Loucy (cell line): Measurements from ENCODE around the gene NUP35.
"Not testable (repeated sequence)": the region's sequence is repeated elsewhere in the genome, so short reads cannot be mapped to it uniquely, and the experiment has no call there.

Source experiments
- H2AFZ ChIP-seq: fragments of 200-600 bp; sonication (generic); 2 replicates; pipeline ENCODE4 v1.6.0; 2016; ENCODE audit warnings: antibody characterized with exemption, mild to moderate bottlenecking, low read length, moderate library complexity
- H3F3A ChIP-seq: fragments of 200-600 bp; 2 replicates; pipeline ENCODE4 v1.6.0; 2016; ENCODE audit warnings: antibody characterized with exemption, low read depth, mild to moderate bottlenecking
- H3K27me3 ChIP-seq: fragments of 200-600 bp; sonication (generic); 2 replicates; pipeline ENCODE4 v1.6.1; 2014; ENCODE audit warnings: low read length, mild to moderate bottlenecking; ENCODE audit not compliant: insufficient read depth, poor library complexity, severe bottlenecking
- H3K36me3 ChIP-seq: fragments of 200-600 bp; sonication (generic); 2 replicates; pipeline ENCODE4 v1.6.1; 2016; ENCODE audit warnings: low read length; ENCODE audit not compliant: insufficient read depth
- H3K4me1 ChIP-seq: fragments of 200-600 bp; sonication (generic); 2 replicates; pipeline ENCODE4 v1.5.1; 2014; ENCODE audit warnings: low read length, mild to moderate bottlenecking; ENCODE audit not compliant: insufficient read depth, poor library complexity, severe bottlenecking
- H3K4me2 ChIP-seq: fragments of 200-600 bp; sonication (generic); 2 replicates; pipeline ENCODE4 v1.6.0; 2014; ENCODE audit warnings: antibody characterized with exemption, low read length, low read depth, mild to moderate bottlenecking; ENCODE audit not compliant: poor library complexity, severe bottlenecking
- H3K4me3 ChIP-seq: fragments of 200-600 bp; sonication (generic); 2 replicates; pipeline ENCODE4 v1.5.1; 2014; ENCODE audit warnings: low read length, mild to moderate bottlenecking, mixed read lengths; ENCODE audit not compliant: poor library complexity, severe bottlenecking
- H3K79me2 ChIP-seq: fragments of 200-600 bp; sonication (generic); 2 replicates; pipeline ENCODE4 v1.6.1; 2014; ENCODE audit warnings: low read length; ENCODE audit not compliant: insufficient read depth
- H3K9ac ChIP-seq: fragments of 200-600 bp; sonication (generic); 2 replicates; pipeline ENCODE4 v1.6.0; 2014; ENCODE audit warnings: mild to moderate bottlenecking, low read depth, low read length, moderate library complexity; ENCODE audit not compliant: poor library complexity, severe bottlenecking
- H3K9me2 ChIP-seq: fragments of 200-600 bp; sonication (generic); replicated peaks from 2 replicates; pipeline ENCODE4 v1.6.1; 2016; ENCODE audit warnings: low read depth, low read length, mixed read lengths
- H3K9me3 ChIP-seq: fragments of 200-600 bp; sonication (generic); 2 replicates; pipeline ENCODE4 v1.6.1; 2014; ENCODE audit warnings: mild to moderate bottlenecking, antibody characterized with exemption, low read length, low read depth; ENCODE audit not compliant: insufficient read depth
- H4K20me1 ChIP-seq: fragments of 200-600 bp; sonication (generic); 2 replicates; pipeline ENCODE4 v1.6.0; 2014; ENCODE audit warnings: antibody characterized with exemption, low read length, mild to moderate bottlenecking; ENCODE audit not compliant: insufficient read depth, poor library complexity, severe bottlenecking
- EZH2phosphoT487 ChIP-seq: fragments of 200-600 bp; IDR thresholded peaks from 2 replicates; pipeline ENCODE4 v1.6.1; 2018; ENCODE audit warnings: antibody characterized with exemption, mild to moderate bottlenecking, moderate library complexity, borderline replicate concordance
- TF ChIP-seq, protein P1 (sequence below): fragments of 200-600 bp; sonication (generic); conservative IDR thresholded peaks from 2 replicates; pipeline ENCODE4 v1.5.1; 2014; ENCODE audit warnings: mild to moderate bottlenecking, antibody characterized with exemption, low read length

Gene NUP35

GRCh38 chr2:183164650-183165015, 40.4 kb downstream of the NUP35 start:
- H3K9ac ChIP-seq, result no peak overlapping the region
- H3K27me3 ChIP-seq, result no peaks in the 10 kb centered on the region
- H3K9me3 ChIP-seq, result no peaks in the 10 kb centered on the region
- H3F3A ChIP-seq, result no peaks in the 10 kb centered on the region
- no peaks in the 10 kb centered on the region for H3K4me1 ChIP-seq
- H3K4me2 ChIP-seq, result no peak overlapping the region
- H2AFZ ChIP-seq, result no peak overlapping the region
- H4K20me1 ChIP-seq, result no peaks in the 10 kb centered on the region
- TF ChIP-seq, protein P1, sequence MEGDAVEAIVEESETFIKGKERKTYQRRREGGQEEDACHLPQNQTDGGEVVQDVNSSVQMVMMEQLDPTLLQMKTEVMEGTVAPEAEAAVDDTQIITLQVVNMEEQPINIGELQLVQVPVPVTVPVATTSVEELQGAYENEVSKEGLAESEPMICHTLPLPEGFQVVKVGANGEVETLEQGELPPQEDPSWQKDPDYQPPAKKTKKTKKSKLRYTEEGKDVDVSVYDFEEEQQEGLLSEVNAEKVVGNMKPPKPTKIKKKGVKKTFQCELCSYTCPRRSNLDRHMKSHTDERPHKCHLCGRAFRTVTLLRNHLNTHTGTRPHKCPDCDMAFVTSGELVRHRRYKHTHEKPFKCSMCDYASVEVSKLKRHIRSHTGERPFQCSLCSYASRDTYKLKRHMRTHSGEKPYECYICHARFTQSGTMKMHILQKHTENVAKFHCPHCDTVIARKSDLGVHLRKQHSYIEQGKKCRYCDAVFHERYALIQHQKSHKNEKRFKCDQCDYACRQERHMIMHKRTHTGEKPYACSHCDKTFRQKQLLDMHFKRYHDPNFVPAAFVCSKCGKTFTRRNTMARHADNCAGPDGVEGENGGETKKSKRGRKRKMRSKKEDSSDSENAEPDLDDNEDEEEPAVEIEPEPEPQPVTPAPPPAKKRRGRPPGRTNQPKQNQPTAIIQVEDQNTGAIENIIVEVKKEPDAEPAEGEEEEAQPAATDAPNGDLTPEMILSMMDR, result no peak
- no peak for TF ChIP-seq EZH2phosphoT487
- H3K9me2 ChIP-seq, result no peaks in the 10 kb centered on the region
- H3K4me3 ChIP-seq, result no peak overlapping the region
- H3K79me2 ChIP-seq, result 0 out of 2 replicates have a peak, but pooled peaks cover 2% of the 10 kb centered on the region
- peaks cover 57% of the 10 kb centered on the region for H3K36me3 ChIP-seq

- H3K27me3 ChIP-seq, result no peaks in the 10 kb centered on the region
- H3K4me1 ChIP-seq, result no peaks in the 10 kb centered on the region
- no peak overlapping the region for H2AFZ ChIP-seq
- 0 out of 2 replicates have a peak, but pooled peaks cover 2% of the 10 kb centered on the region for H3K79me2 ChIP-seq
- H4K20me1 ChIP-seq, result no peaks in the 10 kb centered on the region
- H3K9ac ChIP-seq, result no peak overlapping the region
- no peak overlapping the region for H3K4me2 ChIP-seq
- H3K36me3 ChIP-seq, result peaks cover 43% of the 10 kb centered on the region
- no peaks in the 10 kb centered on the region for H3K9me3 ChIP-seq
- H3F3A ChIP-seq, result no peaks in the 10 kb centered on the region
- no peaks in the 10 kb centered on the region for H3K9me2 ChIP-seq
- no peak for TF ChIP-seq EZH2phosphoT487
- TF ChIP-seq, protein P1, result no peak
- H3K4me3 ChIP-seq, result no peak overlapping the region
Observed at GRCh38 chr2:183166210-183166609, 42.0 kb downstream of the NUP35 start.

DNA sequence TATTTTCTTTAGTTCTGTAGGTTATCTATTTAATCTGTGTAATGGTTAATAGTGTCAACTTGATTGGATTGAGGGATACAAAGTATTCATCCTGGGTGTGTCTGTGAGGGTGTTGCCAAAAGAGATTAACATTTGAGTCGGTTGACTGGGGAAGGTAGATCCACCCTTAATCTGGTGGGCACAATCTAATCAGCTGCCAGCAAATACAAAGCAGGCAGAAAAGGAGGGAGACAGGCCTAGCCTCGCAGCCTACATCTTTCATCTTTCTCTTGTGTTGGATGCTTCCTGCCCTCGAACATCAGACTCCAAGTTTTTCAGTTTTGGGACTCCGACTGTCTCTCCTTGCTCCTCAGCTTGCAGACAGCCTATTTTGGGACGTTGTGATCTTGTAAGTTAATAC, 42.7 kb downstream of the NUP35 start:
- not testable (repeated sequence) for H3K9ac ChIP-seq, H3K79me2 ChIP-seq, H3K4me2 ChIP-seq, H3K27me3 ChIP-seq, H2AFZ ChIP-seq, H4K20me1 ChIP-seq, H3K9me3 ChIP-seq, H3K4me3 ChIP-seq, H3K9me2 ChIP-seq, H3K4me1 ChIP-seq, H3F3A ChIP-seq
- H3K36me3 ChIP-seq, result peaks cover 37% of the 10 kb centered on the region

DNA sequence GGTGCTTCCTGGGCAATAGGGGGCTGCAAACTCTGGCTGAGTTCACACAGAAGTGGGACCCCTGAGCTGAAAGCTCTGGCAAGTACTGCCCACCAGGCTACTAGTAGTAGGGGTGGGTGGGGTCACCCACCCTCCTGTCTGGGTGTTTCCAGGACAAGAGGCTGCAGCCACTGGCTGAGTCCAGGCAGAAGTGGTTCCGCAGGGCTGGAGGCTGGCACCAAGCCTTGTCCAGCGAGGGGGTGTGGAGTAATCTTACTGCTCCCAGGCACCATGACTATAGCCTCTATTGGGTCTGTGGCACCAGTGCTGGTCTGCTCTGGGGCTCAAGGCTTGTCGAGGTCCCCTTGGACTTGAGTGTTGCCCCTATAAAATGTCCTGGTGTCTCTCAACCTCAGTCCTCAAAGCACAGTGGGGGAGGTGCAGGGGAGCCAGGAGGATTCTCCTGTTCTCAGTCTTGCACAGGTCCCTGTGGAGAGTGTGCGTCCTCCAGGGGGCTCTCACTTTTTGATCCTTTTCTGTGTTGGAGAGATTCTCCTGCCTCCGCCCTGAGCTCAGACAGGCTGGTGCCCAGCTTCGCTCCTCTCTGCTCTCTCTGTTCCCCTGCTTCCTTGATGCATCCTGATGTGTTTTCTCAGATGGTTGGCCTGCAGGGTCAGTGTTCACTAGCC, 48.1 kb downstream of the NUP35 start:
- H3K27me3 ChIP-seq, result no peaks in the 10 kb centered on the region
- H3K4me3 ChIP-seq, result no peak overlapping the region
- H3F3A ChIP-seq, result no peaks in the 10 kb centered on the region
- no peak overlapping the region for H3K9ac ChIP-seq
- H3K79me2 ChIP-seq, result 0 out of 2 replicates have a peak, but pooled peaks cover 2% of the 10 kb centered on the region
- H3K4me2 ChIP-seq, result no peak overlapping the region
- H3K9me3 ChIP-seq, result no peaks in the 10 kb centered on the region
- no peaks in the 10 kb centered on the region for H3K9me2 ChIP-seq
- H2AFZ ChIP-seq, result no peak overlapping the region
- no peak for TF ChIP-seq EZH2phosphoT487
- TF ChIP-seq, protein P1, result no peak
- no peaks in the 10 kb centered on the region for H4K20me1 ChIP-seq
- 0 out of 2 replicates have a peak, but pooled peaks cover 3% of the 10 kb centered on the region for H3K36me3 ChIP-seq
- no peaks in the 10 kb centered on the region for H3K4me1 ChIP-seq
